ENCODE results near the gene ZNF649. TPM values are rescaled to one million over a fixed set of nuclear protein-coding genes. Genes with fewer than 3 reads are reported as not detected.
A peak's percentile ranks its signal among the peaks of the same experiment; 100 is the strongest.

The ZNF649 gene
- total RNA-seq, 1 donor from 2014 or later, result 13.6 TPM

- H3K27me3 Mint-ChIP-seq (ENCODE audit: unreplicated experiment), result peaks cover 7% of the 10 kb centered on the region
Measured at GRCh38 chr19:51905206-51905605, 389 bp upstream of the ZNF649 start.

GRCh38 chr19:51903192-51903591 lies 1.6 kb downstream of the ZNF649 start:
- H3K27me3 Mint-ChIP-seq (ENCODE audit: unreplicated experiment), result peaks cover 7% of the 10 kb centered on the region
- peaks cover 36% of the 10 kb centered on the region for H3K9me3 Mint-ChIP-seq (ENCODE audit: unreplicated experiment)
- TF ChIP-seq, protein P1, sequence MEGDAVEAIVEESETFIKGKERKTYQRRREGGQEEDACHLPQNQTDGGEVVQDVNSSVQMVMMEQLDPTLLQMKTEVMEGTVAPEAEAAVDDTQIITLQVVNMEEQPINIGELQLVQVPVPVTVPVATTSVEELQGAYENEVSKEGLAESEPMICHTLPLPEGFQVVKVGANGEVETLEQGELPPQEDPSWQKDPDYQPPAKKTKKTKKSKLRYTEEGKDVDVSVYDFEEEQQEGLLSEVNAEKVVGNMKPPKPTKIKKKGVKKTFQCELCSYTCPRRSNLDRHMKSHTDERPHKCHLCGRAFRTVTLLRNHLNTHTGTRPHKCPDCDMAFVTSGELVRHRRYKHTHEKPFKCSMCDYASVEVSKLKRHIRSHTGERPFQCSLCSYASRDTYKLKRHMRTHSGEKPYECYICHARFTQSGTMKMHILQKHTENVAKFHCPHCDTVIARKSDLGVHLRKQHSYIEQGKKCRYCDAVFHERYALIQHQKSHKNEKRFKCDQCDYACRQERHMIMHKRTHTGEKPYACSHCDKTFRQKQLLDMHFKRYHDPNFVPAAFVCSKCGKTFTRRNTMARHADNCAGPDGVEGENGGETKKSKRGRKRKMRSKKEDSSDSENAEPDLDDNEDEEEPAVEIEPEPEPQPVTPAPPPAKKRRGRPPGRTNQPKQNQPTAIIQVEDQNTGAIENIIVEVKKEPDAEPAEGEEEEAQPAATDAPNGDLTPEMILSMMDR (IDR thresholded peaks at IDR 0.05), result no peak
- no peak overlapping the region for H3K27ac Mint-ChIP-seq (ENCODE audit: unreplicated experiment)
- H3K4me1 Mint-ChIP-seq (ENCODE audit: unreplicated experiment), result peaks cover 19% of the 10 kb centered on the region
- DNase-seq (ENCODE audit: extremely low spot score, unreplicated experiment), result no peak
- H3K36me3 Mint-ChIP-seq (ENCODE audit: unreplicated experiment), result peaks cover 30% of the 10 kb centered on the region
- peak overlapping the region; percentile 99 for H3K4me3 Mint-ChIP-seq (ENCODE audit: unreplicated experiment)

More at GRCh38 chr19:51905206-51905605, 389 bp upstream of the ZNF649 start:
- DNase-seq (ENCODE audit: extremely low spot score, unreplicated experiment), result no peak
- peaks cover 45% of the 10 kb centered on the region for H3K9me3 Mint-ChIP-seq (ENCODE audit: unreplicated experiment)
- peaks cover 16% of the 10 kb centered on the region for H3K36me3 Mint-ChIP-seq (ENCODE audit: unreplicated experiment)
- peaks cover 19% of the 10 kb centered on the region for H3K4me1 Mint-ChIP-seq (ENCODE audit: unreplicated experiment)
- H3K4me3 Mint-ChIP-seq (ENCODE audit: unreplicated experiment), result peak overlapping the region; percentile 99
- H3K27ac Mint-ChIP-seq (ENCODE audit: unreplicated experiment), result peak overlapping the region; percentile 95
- TF ChIP-seq, protein P1 (IDR thresholded peaks at IDR 0.05), result no peak

DNA sequence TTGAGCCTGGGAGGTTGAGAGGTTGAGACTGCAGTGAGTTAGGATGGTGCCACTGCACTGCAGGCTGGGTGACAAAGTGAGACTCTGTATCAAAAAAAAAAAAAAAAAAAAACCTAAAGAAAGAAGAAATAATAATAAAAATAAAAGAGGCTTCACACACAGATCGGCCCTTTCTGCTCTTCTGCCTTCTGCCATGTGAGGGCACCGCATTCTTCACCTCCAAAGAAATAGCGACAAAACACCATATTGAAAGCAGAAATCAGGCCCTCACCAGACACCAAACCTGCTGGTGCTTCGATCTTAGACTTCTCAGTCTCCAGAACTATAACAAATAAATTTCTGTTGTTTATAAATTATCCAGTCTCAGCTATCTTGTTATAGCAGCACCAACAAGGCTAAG lies 3.0 kb downstream of the ZNF649 start:
- TF ChIP-seq, protein P1 (IDR thresholded peaks at IDR 0.05), result no peak
- DNase-seq (ENCODE audit: extremely low spot score, unreplicated experiment), result no peak
- H3K9me3 Mint-ChIP-seq (ENCODE audit: unreplicated experiment), result peaks cover 26% of the 10 kb centered on the region
- peaks cover 19% of the 10 kb centered on the region for H3K4me1 Mint-ChIP-seq (ENCODE audit: unreplicated experiment)
- H3K36me3 Mint-ChIP-seq (ENCODE audit: unreplicated experiment), result peaks cover 39% of the 10 kb centered on the region
- no peak overlapping the region for H3K4me3 Mint-ChIP-seq (ENCODE audit: unreplicated experiment)
- no peak overlapping the region for H3K27ac Mint-ChIP-seq (ENCODE audit: unreplicated experiment)
- H3K27me3 Mint-ChIP-seq (ENCODE audit: unreplicated experiment), result no peaks in the 10 kb centered on the region

GRCh38 chr19:51891193-51891747 lies 13.5 kb downstream of the ZNF649 start:
- no peak overlapping the region for H3K4me3 Mint-ChIP-seq (ENCODE audit: unreplicated experiment)
- H3K27me3 Mint-ChIP-seq (ENCODE audit: unreplicated experiment), result no peaks in the 10 kb centered on the region
- peaks cover 11% of the 10 kb centered on the region for H3K4me1 Mint-ChIP-seq (ENCODE audit: unreplicated experiment)
- DNase-seq (ENCODE audit: extremely low spot score, unreplicated experiment), result no peak
- H3K27ac Mint-ChIP-seq (ENCODE audit: unreplicated experiment), result no peak overlapping the region
- TF ChIP-seq, protein P1 (IDR thresholded peaks at IDR 0.05), result no peak
- H3K36me3 Mint-ChIP-seq (ENCODE audit: unreplicated experiment), result peaks cover 66% of the 10 kb centered on the region
- H3K9me3 Mint-ChIP-seq (ENCODE audit: unreplicated experiment), result peaks cover 51% of the 10 kb centered on the region

DNA sequence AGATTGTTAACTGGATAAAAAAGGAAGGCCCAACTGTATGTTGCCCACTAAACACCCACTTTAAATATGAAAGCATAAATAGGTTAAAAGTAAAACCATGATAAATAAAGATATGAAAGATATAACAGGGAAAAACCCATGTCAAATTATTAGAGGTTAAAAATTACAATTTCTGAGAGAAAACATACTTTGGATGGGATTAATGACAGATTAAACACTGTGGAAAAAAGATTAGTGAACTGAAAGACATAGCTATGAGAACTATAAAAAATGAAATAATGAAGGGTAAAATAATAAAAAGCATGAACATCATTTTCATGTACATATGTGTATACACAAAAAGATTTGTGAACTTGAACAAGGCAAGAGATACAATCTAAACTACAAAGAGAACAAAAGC lies 14.9 kb downstream of the ZNF649 start:
- TF ChIP-seq, protein P1 (IDR thresholded peaks at IDR 0.05), result no peak
- Mint-ChIP-seq H3K4me1 (ENCODE audit: unreplicated experiment) (peaks cover 11% of the 10 kb centered on the region), H3K27ac (ENCODE audit: unreplicated experiment) (no peak overlapping the region), H3K9me3 (ENCODE audit: unreplicated experiment) (peaks cover 52% of the 10 kb centered on the region), H3K27me3 (ENCODE audit: unreplicated experiment) (no peaks in the 10 kb centered on the region), H3K36me3 (ENCODE audit: unreplicated experiment) (peaks cover 53% of the 10 kb centered on the region), H3K4me3 (ENCODE audit: unreplicated experiment) (no peak overlapping the region)
- no peak for DNase-seq (ENCODE audit: extremely low spot score, unreplicated experiment)

All from osteocyte (in vitro differentiated cells).